NCI-H1417 treated with DMSO at 0.1 percent for 48 hours (cell line): ENCODE results near the gene CXCR5.

Source experiments
- DNase-seq: peaks from one replicate; lab custom pipeline; 2025; lab: John Stamatoyannopoulos, UW

Gene CXCR5

GRCh38 chr11:118912742-118913410 lies 29.2 kb downstream of the CXCR5 start:
- DNase-seq = no peak

DNA sequence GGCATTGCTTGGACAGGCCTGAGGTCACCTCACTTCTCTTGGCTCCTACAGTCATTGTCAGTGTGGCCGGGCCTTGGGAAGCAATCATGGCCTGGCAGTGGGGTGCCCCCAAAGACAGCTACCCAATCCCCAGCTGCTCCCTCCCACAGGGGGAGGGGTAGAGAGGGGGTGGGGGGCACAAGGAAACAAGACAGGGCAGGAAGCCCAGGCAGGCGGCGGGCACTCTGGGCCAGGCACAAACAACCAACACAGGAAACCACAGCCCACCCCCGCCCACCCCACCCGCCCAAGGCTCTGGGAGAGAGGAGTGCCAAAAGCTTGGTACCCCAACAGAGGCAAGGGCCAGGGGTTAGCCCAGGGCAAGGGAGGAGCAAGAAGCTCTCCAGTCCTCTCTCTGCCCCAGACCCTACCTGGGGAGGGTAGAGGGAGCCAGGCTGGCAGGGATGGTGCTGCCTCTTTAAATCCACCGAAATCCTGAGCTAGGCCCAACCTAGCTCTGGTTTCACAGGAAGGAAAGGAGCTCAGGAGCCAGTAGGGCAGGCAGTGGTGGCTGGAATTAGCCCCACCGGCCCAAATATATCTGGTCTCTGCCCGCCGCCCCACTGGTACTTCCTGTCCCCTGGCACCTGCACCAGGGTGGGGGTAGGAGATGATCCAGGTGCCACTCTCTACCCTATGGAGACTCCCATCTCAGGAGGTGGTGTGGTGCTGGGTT lies 29.9 kb downstream of the CXCR5 start:
- no peak for DNase-seq

DNA sequence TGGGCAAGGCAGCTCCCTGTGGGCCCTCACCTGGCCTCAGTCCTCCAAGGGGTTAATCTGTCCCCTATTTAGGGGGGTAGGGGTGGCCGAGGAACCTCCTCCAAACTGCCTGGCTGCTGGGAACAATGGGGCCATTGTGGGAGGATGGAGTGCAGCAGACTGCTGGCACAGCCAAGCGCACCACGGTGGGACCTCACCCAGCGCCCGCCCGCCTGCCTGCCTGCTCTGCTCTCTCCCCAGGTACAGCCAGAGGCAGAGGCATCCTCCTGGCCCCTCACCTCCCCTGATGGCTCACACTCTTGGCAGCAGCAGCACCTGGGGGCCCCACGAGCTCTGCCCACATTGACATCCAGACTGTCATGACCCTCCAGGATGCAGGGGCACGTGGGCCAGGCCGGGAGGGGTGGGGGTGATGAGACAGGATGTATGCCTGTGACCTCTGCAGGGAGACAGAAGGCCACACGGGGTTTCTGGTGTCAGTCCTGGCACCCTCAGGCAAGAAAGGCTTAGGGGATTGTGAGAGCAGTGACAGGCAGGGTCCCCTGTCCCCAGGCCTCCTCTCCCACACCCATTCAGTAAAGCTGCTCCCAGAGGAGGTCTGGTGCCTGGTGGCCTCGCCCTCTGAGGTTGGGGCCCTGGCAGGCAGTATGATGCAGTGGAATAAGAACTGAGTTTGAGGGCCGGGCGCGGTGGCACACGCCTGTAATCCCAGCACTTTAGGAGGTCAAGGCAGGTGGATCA lies 30.7 kb downstream of the CXCR5 start:
- no peak for DNase-seq

GRCh38 chr11:118914987-118915386 lies 31.3 kb downstream of the CXCR5 start:
- DNase-seq = no peak

DNA sequence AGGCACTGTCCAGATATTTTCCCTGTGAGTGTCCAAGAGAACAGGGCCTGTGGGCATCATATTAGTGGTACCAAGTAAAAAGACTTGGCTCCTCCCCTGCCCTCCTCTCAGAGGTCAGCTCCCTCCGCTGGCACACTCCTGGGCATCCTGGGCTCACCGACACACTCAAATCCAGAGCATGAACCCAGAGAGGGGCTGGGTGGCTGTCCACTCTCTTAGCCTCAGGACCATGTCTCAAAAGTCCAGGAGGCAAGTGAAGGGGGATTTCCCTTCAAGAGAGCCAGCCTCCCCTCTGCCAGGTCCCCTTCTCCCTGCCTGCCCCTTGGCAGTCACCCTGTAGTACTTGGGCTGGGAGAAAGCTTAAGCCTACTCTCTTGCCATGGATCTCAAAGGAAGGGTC lies 31.7 kb downstream of the CXCR5 start:
- DNase-seq = no peak

- no peak for DNase-seq
Measured at GRCh38 chr11:118915941-118916841, 32.5 kb downstream of the CXCR5 start.

GRCh38 chr11:118916842-118917388 lies 33.2 kb downstream of the CXCR5 start:
- DNase-seq = no peak

DNA sequence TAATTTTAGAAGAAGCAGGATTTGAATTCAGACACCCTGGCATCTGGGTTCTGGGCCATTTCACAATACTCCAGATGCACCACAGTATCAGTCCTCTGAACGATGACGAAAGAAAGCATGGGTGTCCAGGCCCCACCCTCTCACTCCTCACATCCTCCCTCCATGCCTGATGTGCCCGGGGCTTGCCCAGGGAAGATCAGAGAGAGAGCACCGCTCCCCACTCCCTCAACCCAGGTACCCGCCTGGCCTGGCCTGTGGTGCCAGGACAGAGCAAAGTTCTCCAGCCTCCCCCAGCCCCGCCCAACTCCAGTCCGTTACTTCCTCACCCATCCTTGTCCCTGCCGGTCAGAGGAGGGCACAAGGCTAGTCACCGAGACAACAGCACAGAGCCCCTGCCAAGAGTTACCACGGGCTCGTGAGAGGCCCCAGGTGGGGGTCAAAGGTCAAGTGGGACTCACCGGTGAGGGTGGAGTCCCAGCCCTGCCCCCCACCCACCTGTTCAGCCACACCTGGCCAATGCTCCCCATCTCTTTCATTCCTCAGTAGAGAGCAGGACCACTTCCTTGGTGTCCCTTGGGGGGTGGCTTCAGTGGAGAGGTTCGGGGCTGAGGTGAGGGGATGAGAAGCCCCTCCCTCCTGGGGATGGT lies 33.9 kb downstream of the CXCR5 start:
- no peak for DNase-seq

DNA sequence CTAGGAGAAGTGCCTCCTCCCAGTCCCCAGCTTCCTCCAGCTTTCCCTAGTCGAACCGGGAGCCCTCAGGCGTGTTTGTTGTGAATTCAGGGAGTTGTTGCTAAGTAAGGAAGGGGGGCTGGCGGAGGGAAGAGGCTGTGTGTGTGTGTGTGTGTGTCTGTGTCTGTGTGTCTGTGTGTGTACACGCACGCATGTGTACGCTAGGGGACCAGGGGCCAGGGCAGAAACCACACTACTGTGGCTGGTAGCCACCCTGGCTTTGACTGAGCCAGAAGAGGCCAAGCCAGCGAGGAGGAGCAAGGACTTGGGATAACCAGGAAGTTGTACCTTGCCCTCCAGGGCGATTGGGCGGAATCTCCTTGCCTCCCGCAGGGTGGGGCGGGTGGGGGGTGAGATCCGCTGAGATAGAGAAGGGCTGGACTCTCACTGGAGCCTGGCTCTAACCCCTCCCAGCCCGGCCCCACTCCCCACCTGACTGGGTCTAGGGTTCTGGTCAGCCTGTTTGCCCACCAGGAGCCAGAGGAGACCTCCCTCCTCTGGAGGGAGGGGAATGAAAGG lies 34.5 kb downstream of the CXCR5 start:
- peak; percentile 27 for DNase-seq

GRCh38 chr11:118918686-118919280 lies 35.1 kb downstream of the CXCR5 start:
- peak; percentile 35 for DNase-seq

DNA sequence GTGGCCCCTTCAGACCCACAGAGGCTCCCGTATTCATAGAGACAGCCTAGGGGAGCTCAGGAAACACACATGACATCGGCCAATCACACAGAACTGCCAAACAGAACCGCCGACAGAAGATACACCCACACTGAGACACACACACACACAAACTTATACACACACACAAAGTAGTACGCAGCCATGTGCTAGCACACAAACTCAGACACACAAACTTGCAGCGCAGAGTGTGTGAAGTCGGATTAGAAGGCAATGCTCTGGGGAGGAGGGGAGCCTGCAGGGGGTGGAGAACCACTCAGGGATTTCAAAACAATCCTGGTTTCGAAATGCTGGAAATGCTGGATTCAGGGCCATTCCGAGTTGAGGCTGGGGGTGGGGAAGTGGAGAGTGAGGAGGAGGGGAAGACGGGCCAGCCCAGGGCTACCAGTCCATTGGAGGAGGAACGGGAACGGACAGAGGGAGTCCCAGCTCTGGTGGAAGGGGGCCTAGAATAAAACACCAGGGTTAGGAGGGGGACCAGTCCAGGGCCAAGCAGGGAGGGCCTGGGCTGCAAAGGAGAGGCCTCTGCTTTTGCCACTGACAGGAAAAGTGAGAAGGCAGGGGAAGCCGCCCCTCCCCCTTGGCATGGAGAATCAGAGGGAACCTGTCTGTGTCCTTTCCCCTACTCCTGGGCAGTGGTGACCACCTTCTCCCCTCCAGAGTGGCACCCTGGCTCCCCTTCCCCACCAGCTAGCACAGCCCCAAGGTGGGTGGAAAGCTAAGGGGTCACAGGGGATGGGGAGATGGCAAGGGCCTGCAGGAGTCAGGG lies 37.6 kb downstream of the CXCR5 start:
- DNase-seq = no peak

DNA sequence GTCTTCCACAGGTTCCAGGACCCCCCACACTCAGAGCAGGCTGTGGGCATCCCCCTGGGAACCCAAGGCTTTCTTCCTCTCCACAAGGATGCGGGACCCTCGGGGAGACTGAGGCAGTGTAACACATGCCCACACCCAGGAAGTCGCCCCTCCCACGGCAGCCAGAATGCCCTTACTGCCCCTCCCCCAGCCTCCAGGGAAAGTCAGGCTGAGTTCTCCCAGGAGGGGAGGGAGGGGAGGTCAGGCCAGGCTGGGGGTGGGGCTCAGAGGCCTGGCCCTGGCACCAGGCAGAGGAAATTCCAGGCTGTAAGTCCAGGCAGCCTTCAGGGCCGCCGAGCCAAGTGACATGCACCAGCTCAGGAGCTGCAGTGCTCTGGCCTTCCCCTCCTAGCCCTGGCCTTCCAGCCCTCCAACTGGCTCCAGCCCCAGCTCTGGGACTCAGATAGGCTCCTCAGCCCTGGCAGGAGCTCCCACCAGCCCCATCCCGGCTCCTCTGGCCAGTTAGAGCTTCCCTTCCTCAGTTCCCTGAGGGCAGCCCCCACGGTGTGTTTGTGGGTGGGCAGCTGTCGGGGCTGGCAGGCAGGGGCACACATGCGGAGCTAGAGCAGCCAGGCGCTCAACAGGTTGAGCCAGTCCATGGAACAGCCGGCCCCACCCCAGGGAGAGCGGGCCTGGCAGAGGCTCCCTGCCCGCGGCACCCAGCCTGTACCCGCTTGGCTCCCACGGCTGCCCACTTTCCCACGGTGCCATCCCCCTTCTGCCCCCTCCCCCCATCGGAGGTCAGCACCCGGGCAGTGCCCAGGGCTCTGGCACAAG lies 38.4 kb downstream of the CXCR5 start:
- DNase-seq = no peak

- no peak for DNase-seq
Measured at GRCh38 chr11:118922745-118923627, 39.3 kb downstream of the CXCR5 start.

GRCh38 chr11:118923721-118924587 lies 40.3 kb downstream of the CXCR5 start:
- DNase-seq = no peak

GRCh38 chr11:118924591-118925585 lies 41.2 kb downstream of the CXCR5 start:
- DNase-seq = no peak
